Measurements from ENCODE around the gene CAV1. TPM values are rescaled to one million over a fixed set of nuclear protein-coding genes. Genes with fewer than 3 reads are reported as not detected.
"Not testable (repeated sequence)": the region's sequence is repeated elsewhere in the genome, so short reads cannot be mapped to it uniquely, and the experiment has no call there.

Gene CAV1, protein sequence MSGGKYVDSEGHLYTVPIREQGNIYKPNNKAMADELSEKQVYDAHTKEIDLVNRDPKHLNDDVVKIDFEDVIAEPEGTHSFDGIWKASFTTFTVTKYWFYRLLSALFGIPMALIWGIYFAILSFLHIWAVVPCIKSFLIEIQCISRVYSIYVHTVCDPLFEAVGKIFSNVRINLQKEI
- 27.3 TPM for polyA plus RNA-seq (ENCODE audit: insufficient read length)
- long read RNA-seq, donor 1, transcript CAV1-202 (2 exons, 2,628 nt) = major isoform, 6 of 19 reads
- long read RNA-seq, donor 1, transcript CAV1-201 (3 exons, 2,704 nt) = major isoform, 6 of 19 reads
- long read RNA-seq, donor 1, partial matches to known transcripts = 6 of 19 reads
- long read RNA-seq, donor 1, other reads (novel, unspliced or antisense) = 0 of 19 reads
- long read RNA-seq, donor 2, transcript CAV1-201 (3 exons, 2,704 nt) = major isoform, 8 of 28 reads
- long read RNA-seq, donor 2, transcript CAV1-202 (2 exons, 2,628 nt) = minor isoform, 5 of 28 reads
- long read RNA-seq, donor 2, partial matches to known transcripts = 13 of 28 reads
- long read RNA-seq, donor 2, other reads (novel, unspliced or antisense) = 0 of 28 reads
- long read RNA-seq, donor 3, transcript CAV1-201 (3 exons, 2,704 nt) = major isoform, 6 of 9 reads
- long read RNA-seq, donor 3, partial matches to known transcripts = 0 of 9 reads
- long read RNA-seq, donor 3, other reads (novel, unspliced or antisense) = 0 of 9 reads
- long read RNA-seq, donor 4, partial matches to known transcripts = 0 of 1 reads
- long read RNA-seq, donor 4, other reads (novel, unspliced or antisense) = 0 of 1 reads
- long read RNA-seq, donor 5, transcript CAV1-202 (2 exons, 2,628 nt) = minor isoform, 6 of 14 reads
- long read RNA-seq, donor 5, transcript CAV1-201 (3 exons, 2,704 nt) = major isoform, 8 of 14 reads
- long read RNA-seq, donor 5, partial matches to known transcripts = 0 of 14 reads
- long read RNA-seq, donor 5, other reads (novel, unspliced or antisense) = 0 of 14 reads
- long read RNA-seq, donor 6, transcript CAV1-201 (3 exons, 2,704 nt) = major isoform, 11 of 12 reads
- long read RNA-seq, donor 6, partial matches to known transcripts = 0 of 12 reads
- long read RNA-seq, donor 6, other reads (novel, unspliced or antisense) = 0 of 12 reads
- long read RNA-seq, donor 7, transcript CAV1-201 (3 exons, 2,704 nt) = major isoform, 10 of 24 reads
- long read RNA-seq, donor 7, transcript CAV1-202 (2 exons, 2,628 nt) = minor isoform, 6 of 24 reads
- long read RNA-seq, donor 7, partial matches to known transcripts = 7 of 24 reads
- long read RNA-seq, donor 7, other reads (novel, unspliced or antisense) = 0 of 24 reads
- long read RNA-seq, donor 8, transcript CAV1-202 (2 exons, 2,628 nt) = major isoform, 5 of 12 reads
- long read RNA-seq, donor 8, partial matches to known transcripts = 0 of 12 reads
- long read RNA-seq, donor 8, other reads (novel, unspliced or antisense) = 0 of 12 reads

DNA sequence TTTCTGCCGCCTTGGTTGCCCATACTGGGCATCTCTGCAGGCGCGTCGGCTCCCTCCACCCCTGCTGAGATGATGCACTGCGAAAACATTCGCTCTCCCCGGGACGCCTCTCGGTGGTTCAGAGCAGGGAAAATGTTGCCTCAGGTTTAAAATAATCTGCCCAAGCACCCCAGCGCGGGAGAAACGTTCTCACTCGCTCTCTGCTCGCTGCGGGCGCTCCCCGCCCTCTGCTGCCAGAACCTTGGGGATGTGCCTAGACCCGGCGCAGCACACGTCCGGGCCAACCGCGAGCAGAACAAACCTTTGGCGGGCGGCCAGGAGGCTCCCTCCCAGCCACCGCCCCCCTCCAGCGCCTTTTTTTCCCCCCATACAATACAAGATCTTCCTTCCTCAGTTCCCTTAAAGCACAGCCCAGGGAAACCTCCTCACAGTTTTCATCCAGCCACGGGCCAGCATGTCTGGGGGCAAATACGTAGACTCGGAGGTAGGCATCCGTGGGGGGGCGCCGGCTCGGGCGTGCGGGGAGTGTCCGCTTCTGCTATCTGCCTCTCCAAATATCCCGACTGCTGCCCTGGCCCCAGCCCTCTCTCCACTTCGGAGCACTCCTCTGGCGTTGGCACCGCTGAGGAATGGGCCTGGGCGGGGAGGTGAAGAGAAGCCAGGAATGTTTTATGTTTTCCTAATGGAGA, at the start of gene CAV1:
TSS of gene CAV1 (plus strand) at position 428 of the 689 bp plus-strand sequence. CDS start at position 455, 27 bp downstream.
- no peak for DNase-seq

DNA sequence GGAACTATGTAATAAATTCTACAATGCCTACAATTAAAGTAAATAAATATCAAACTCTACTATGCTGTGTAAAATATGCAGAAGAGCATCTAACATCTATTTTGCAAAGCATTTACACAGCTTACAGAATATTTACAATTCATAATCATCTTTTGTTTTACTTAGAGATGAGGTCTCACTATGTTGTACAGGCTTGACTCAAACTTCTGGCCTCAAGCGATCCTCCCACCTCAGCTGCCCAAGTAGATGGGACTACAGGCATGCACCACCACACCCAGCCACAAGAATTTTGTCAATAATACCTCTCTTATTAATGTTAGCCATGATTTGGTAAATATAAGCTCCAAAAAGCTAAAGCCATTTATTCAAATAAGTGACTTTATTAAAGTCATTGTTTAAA, 47.2 kb upstream of the CAV1 start:
- no peak for DNase-seq

DNA sequence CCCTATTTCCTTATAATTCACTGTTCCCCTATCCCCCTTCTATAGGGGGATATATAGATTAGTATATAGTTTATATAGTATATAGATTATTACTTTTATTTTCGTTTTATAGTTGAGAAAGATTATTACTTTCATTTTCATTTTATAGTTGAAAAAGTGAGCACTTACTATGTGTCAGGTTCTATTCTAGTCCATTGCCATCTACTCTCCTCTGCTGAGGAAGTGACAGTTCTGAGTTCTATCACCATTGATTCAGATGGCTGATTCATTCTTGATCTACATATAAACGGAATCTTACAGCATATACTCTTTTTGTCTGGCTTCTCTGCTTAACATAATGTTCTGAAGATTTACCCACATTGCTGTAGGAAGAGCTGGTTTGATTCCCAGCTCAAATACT, 46.0 kb upstream of the CAV1 start:
- no peak for DNase-seq

DNA sequence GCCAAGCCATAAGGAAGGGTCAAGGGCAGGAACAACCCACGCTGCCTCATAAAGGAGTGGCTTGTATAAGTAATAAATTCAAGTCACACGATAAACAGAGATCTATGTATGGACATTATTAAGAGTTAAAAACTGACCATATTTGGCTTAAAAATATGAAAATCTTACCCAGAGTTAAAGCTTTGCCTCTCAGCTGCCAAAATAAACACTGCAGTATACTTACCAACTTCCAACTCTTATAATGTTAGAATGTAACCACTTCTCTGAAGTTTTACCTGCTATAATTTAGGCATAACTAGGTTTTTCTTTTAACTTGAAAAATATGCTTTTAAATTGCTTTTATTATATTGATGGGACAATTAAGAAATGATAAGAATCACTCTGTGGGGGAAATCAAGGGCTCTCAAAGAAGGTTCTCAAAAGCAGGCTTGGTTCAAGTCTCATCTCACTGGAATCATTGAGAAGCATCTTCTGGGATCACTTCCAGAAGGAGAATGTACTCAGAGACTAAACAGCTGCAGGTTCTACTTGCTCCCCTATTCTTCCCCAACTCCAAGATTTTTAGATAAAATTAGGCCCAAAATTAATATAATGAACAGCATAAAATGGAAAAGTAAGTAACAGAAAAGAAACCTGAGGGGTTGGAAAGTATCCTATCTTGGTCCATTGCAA, 41.4 kb upstream of the CAV1 start:
- DNase-seq = no peak

DNA sequence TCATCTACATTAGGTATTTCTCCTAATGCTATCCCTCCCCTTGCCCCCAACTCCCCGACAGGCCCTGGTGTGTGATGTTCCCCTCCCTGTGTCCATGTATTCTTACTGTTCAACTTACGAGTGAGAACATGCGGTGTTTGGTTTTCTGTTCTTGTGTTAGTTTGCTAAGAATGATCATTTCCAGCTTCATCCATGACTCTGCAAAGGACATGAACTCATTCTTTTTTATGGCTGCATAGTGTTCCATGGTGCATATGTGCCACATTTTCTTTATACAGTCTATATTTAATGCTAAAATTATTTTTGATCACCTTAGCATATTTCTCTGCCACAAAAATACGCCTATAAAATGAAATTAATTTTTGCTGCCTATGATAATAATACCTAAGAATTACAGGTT, 40.4 kb upstream of the CAV1 start:
- not testable (repeated sequence) for DNase-seq

DNA sequence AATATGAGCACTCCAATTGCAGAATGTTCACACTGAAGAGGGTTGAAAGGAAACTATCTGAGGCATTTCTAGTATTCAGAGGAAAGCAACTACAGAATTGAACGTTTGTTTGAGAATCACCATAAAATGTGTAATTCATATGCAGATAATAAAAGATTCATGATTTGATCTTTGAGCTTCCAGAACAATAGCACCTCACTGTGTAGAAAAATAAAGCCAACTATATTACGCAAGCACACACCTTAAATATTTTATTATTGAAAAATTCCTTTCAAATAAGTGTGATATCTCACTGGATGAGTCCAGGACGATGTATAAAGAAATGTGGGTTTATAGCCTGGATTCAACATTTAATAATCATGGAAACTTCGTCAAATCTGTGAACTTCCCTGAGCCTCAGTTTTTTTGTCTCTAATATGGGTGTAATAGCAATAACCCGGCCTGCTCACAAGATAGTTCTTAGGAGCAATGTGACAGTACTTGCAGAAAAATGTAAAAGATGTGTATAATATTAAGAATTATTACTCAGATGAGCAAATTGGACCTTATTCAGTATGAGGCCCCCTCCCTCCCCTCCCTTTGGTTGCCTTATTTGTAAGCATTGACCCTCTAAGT, 36.8 kb upstream of the CAV1 start:
- DNase-seq = no peak

DNA sequence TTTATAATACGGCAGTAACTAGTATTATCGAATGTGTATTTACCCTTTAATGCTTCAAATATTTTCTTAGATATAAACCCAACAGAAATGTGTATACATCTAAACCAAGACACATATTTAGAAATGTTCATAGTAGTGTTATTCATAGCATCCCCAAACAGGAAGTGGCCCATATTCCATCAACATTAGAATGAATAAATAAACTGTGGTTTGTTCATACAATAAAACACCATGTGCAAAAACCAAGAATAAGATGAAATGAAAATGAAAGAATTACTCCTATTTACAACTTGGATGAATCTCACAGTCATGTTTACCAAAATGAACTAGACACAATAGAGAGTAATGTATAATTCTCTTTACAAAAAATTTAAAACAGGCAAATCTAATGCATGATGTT, 34.5 kb upstream of the CAV1 start:
- DNase-seq = no peak

DNA sequence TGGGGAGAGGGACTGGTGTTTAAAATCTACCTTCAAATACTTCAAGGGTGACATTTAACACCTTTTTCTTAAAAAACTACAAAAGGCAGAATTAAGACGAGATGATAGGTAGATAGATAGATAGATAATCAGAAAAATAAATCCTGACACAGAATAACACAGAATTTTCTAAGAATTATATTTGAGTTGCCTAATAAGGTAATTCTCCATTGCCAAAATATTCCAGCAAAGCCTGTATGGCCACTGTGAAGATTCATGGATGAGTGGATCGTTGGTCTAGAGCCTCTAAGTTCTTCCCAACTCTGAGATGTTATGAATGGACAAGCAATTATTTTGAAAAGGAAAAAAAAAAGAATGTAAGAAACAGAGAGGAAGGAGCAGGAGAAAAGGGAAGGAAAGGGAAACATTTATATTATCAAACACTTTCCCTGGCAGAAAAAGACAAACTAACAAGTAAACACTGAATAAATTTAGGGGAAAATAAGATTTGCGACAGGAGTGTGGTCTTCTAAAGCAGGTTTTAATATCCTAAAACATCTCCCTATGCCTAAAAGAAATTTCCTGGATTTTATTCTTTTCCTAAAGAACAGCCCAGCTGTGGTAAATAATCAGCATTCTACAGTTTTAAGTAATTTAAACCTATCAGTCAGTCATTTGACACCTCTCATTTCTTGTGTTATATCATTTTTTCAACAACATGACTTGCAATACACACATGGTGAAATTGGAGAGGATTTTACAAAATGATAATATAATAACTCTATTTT, 32.8 kb upstream of the CAV1 start:
- DNase-seq = no peak

DNA sequence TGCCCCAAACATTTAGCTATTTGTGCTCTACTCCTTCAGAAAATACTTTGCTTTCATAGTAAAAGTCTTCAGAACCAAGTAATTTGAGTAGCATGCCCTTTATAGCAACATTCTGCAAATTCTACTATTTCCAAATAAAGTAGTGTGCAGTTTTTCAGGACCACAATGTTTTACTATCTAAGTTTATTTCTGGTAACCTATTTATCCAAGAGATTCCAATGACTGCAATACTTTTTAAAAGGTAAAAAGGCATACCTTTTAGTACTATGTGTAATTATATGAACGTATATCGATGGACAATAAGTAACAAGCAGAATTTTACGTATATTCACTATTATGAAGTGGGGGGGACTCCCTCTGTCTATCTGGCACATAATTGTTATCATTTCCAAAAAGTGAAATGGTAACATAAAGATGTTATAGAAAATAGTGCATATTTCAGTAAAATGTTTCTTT, 32.2 kb upstream of the CAV1 start:
- DNase-seq = no peak

DNA sequence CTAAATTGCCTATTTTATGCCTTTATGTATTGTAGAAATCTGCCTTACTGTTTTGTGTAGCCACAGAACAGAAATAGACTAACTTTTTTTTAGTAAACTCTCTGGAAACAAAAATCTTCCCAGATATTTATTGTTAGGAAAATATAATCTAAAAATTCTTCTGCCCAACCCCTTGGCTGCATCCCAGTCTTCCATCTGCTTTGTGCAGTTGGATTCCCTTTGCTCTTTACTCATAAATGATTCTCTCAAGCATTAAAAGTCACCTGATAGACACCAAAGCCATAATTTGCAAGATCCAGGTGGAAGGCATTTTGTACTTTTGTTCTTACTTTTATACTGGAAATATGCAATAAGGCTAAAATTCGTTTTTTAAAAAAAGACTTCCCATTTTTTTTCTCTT, 31.4 kb upstream of the CAV1 start:
- no peak for DNase-seq

DNA sequence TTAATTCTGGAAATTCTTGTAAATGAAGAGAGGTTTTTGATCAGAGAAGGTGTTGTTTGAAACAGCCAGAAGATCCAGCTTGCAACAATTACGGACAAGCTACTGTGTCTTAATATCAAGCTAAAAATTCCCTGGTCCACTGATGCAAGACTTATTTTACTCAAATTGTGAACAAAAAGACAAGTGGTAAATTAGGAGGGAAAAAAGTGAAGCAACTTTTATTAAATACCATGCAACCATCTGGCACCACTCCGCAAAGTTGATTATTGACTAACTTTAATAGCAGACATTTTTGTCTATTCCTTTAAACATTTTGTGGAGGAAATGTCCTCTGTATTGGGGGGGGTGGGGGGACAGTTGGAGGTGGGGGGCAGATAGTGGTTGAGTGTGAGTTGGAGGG, 30.4 kb upstream of the CAV1 start:
- DNase-seq = no peak

DNA sequence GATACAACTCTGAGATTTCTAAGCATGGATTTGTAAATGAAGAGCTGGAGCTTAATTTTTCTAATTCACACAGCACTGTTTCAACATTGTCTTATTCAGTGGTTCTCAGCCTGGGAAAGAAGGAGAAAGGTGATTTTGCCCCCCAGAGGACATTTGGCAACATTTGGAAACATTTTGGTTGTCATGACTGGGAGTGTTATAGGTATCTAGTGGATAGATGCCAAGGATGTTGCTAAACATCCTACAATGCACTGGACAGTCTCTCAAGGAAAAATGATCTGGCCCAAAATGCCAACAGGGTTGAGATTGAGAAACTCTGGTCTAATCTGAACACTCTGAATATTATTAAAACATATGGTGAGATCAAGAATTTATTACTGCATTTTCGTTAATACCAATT, 29.1 kb upstream of the CAV1 start:
- DNase-seq = no peak

DNA sequence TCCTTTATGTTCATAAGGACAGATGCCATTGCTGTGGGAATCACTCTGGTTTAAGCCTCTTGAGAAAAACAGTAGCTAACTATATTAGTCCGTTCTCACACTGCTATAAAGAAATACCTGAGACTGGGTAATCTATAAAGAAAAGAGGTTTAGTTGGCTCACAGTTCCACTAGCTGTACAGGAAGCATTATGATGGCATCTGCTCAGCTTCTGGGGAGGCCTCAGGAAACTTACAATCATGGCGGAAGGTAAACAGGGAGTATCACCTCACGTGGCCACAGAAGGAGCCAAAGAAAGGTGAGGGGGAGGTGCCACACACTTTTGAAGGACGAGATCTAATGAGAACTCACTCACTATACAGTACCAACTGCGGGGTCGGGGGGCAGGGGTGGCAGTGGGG, 28.2 kb upstream of the CAV1 start:
- no peak for DNase-seq

DNA sequence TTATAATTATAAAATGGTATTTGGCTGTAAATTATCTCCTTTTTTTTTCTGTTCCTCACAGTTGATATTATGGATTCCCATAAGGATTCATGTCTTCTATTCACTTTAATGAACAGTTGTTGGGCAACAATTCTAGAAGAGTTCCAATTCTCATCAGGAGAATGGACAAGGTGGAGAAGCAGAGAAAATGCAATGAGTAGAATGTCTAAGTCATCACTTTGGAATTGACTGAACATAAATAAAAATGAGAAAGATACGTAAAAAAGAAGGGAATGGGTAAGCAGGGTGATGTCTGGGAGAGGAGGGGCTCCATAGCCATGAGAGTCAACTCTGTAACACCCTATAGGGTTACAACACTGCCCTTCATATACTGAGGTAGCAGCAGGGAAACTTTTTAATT, 27.1 kb upstream of the CAV1 start:
- no peak for DNase-seq

DNA sequence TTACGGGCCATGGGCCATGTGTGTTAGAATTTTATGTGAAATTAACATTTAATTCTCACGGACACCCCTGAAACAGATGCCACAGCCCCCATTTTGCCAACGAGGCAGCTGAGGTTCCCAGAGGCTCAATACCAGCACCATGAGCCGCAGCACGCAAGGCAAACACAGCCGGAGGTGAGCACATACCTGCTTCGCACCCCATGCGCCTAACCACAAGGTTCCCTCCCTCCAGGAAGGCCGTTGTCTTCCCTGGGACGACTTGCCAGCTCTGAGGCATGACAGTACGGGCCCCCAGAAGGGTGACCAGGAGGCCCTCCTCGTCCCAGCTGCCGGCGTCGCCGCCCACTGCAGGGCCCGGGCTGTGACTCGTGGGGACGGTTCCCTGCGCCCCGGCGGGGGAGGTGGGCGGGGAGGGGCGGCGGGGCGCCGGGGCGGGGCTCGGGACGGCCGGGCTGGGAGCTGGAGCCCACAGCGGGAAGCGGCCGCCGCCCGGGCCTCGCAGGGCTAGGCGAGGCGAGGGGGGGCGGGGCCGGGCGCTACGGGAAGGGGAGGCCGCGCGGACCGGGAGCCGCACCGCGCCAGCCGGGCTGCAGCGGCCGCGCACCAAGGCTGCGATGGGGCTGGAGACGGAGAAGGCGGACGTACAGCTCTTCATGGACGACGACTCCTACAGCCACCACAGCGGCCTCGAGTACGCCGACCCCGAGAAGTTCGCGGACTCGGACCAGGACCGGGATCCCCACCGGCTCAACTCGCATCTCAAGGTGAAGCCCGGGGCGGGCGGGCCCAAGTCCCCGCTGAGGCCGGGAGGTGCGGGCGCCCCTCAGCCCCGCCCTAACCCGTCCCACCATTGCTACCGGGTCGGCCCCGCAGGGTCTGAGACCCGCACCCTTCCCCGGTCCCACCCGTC, 25.4 kb upstream of the CAV1 start, which contains the start of gene CAV2:
TSS of gene CAV2 (plus strand) at position 571 of the 910 bp plus-strand sequence. CDS start at position 615, 44 bp downstream.
- DNase-seq = no peak

DNA sequence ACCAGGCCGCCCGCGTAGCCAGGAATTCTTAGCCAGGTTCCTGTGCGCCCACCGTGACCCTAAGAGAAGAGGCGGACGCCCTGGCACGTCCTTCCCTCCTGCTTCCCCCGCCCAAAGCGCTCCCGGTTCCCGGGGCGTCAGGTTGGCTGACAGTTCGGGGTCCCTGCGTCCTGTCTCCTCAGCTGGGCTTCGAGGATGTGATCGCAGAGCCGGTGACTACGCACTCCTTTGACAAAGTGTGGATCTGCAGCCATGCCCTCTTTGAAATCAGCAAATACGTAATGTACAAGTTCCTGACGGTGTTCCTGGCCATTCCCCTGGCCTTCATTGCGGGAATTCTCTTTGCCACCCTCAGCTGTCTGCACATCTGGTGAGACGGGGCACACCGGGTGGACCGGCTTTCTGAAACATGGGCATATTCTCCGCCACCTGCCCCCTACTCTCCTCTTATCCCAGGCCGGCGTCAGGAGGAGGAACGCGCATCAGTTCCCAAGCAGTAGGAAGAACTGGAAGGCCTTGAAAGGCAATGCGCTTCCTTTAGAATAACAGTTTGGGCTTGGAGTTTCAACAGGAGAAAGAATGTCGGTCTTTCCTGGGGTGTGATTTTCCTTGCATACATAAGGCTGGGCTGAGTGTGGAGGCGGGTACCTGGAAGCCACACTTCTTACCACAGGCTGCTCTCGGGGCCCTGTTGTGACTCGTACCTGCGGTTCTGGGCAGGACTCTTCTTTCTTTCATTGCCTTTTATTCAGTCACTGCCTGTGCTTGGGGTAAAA, 24.6 kb upstream of the CAV1 start:
- DNase-seq = no peak

DNA sequence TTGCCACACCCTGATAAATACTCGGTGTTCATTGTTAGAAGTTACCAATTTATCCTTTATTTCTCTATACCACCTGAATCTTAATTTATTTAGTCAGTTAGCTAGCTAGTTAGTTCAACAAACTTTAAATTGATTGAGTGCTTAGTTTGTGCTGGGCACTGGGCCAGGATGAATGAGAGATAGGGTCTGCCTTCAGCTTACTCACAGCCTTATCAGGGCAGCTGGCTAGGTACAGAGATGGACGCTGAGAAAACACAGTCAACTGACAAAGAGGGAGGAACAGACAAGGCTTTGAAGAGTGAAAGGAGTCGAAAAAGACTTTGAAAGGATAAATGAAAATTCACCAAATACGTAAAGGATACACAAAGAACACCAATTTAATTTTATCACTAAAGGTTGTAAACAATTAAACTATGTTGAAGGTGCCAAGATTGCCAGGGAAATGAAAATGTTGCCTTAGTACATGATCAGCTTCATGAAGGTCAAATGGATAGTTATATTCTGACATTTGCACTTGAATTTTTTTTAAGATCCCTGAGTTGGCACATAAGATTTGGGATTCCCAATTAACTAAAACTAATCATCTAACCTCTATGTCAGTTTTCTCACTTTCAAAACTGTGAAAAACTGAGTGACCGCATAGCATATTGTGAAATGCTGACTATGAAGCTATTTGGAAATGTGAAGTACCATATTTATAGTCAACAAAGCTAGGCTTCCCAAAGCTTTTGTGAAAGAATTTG, 23.2 kb upstream of the CAV1 start:
- DNase-seq = no peak
